Fibroblast of skin of right biceps (primary cell): ENCODE results near the gene NEK7.
"Not testable (repeated sequence)": the region's sequence is repeated elsewhere in the genome, so short reads cannot be mapped to it uniquely, and the experiment has no call there.

Source experiments
- DNase-seq: peaks from one replicate; pipeline ENCODE4 v3.0.0-alpha.2; 2013

Gene NEK7

DNA sequence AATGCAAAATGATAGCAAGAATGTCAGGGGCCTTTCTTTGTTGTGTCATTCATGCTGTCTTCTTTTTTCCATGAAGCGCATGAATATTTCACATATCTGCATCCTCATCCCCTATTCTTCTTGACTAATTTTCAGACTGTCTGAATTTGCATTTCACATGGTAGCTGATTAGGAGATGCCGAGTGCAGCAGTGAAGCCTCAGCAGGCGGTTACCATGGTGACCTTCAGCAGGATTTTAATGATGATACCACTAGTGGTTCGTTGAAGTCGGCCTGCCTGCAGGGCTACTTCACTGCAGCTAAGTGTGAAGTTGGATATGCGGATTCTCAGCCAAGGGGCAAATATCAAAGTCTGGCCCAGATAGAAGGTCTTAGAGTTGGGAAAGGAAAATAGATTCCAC lies 141.8 kb downstream of the NEK7 start:
- DNase-seq, result no peak

DNA sequence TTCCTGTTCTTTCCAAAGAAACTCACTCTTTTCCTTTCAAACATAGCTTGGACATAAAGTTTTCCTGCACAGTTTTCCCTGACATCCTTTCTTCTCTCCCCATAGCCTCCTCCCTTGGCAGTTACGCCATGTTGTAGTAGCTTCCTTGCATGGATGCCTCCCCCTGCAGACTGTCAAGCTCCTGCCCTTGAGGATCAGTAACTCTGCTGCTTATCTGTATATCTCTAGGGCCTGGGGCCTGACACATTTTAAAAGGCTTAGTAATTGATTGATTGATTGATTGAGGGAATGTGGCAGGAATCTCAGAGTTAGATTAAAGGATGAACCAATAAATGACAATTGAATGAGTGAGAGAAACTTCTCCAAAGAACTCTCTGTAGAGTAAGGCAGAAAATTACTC lies 143.7 kb downstream of the NEK7 start:
- no peak for DNase-seq

DNA sequence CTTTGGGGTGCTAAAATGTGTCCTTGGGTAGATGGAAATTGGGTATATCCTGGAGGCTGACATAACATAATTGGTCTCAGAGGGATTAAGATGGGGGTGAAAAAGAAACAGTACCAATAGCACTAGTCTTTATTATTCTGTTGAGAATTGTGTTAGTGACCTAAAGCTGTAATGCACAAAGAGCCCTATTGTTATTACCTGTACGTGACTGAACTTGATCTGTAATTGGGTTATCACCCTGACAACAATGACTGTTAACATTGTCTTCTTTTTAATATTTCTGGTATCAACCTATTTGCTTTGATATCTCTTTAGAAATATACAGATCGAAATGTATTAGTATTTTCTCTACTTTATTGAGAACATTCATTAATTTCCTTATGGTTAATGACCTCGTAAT lies 147.6 kb downstream of the NEK7 start:
- DNase-seq, result no peak

DNA sequence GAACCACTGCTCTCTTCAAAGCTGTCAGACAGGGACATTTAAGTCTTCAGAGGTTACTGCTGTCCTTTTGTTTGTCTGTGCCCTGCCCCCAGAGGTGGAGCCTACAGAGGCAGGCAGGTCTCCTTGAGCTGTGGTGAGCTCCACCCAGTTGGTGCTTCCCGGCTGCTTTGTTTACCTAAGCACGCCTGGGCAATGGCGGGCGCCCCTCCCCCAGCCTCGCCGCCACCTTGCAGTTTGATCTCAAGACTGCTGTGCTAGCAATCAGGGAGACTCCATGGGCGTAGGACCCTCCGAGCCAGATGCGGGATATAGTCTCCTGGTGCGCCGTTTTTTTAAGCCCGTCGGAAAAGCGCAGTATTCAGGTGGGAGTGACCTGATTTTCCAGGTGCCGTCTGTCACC lies 158.0 kb downstream of the NEK7 start:
- not testable (repeated sequence) for DNase-seq

DNA sequence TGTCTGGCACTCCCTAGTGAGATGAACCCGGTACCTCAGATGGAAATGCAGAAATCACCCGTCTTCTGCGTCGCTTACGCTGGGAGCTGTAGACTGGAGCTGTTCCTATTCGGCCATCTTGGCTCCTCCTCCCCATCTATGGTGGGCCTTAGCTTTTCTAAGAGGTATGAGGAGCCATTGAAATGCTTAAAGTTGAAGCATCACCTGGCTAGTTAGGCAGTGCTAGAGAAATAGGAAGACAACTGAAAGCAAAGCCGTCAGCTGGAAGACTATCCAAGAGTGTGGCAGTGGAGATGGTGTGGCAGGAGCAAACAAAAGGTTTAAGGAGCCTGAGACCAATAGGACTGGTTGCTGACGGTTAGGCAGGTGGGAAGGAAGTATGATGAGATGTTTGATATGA lies 158.5 kb downstream of the NEK7 start:
- DNase-seq, result not testable (repeated sequence)

DNA sequence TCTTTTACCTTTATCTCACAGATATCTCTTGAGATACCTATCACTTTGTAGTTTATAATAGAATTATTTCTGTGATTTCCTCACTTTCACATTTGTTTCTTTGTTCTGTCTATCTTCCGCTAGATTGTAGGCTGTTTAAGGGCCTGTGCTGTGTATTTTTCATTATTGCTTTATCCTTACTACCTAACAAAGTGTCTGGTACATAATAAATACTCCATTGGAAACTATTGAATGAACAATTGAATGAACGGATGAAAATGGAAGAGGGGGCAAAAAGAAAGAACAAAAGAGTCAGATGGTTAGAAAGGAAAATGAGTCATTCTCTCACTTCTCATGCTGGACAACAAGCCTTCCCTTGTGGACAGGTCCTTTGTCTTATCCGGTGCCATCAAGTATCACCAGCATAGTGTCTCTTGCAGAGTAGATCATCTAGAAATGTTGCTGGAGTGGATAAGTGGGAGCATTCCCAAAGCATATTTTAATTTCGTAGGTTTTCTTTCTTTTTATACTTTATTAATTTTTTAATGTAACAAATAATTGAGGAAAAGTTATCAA lies 159.8 kb downstream of the NEK7 start:
- DNase-seq, result no peak

DNA sequence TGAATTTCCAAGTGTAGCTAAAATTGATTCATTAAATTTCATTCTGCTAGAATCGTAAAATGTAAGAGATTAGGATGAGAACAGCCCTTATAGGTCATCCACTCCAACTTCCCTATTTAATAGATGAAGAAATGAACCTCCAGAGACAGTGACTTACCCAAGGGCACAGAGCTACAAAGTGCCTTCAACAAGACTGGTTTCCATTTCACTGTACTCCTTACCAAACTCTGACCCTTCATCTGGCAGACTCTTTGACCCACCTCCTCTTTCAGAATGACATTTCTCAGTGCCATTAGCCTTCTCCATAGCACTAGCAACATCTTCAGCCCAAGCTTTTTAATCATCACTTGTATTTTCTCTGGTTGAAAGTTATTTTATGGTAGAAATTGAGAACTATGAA lies 161.3 kb downstream of the NEK7 start:
- DNase-seq, result no peak

DNA sequence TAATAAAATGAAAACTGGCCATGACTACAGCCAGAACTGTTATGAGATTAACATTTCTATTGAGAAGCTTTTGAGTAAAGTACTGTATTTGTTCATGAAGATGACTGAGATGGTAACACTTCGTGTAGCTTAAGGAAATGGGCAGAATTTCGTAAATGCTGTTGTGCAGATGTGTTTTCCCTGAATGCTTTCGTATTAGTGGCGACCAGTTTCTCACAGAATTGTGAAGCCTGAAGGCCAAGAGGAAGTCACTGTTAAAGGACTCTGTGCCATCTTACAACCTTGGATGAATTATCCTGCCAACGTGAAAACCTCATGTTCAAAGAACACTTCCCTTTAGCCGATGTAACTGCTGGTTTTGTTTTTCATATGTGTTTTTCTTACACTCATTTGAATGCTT lies 164.0 kb downstream of the NEK7 start:
- no peak for DNase-seq

DNA sequence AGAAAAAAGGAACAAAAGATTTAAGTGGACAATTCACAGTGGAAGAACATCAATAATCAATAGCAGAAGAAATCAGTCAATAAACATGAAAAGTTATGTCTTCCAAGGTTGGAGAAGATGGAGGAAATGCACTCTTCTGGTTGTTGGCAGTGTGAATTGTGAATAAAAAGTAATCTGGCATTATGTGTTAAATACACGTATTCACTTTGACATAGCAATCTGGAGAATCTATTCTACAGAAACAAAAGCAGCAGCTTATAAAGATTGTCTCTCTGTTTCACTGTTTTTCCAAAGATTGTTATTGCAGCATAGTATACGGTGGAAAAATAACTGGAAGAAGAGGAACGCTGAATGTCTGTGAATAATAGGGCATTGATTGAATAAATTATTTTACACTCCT lies 169.4 kb downstream of the NEK7 start:
- DNase-seq, result no peak

DNA sequence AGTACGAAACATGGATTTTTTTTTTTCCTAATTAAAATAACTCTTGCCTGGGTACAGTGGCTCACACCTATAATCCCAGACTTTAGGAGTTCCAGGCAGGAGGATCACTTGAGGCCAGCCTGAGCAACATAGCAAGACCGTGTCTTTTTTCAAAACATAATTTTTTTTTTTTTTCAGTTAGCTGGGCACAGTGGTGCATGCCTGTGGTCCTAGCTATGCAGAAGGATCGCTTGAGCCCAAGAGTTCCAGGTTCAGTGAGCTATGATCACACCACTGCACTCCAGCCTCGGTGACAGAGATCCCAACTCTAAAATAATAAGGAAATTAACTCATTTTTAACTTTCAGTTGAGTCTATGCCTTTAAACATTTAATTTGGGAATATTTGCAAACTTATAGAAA lies 170.1 kb downstream of the NEK7 start:
- peak; percentile 14 for DNase-seq

DNA sequence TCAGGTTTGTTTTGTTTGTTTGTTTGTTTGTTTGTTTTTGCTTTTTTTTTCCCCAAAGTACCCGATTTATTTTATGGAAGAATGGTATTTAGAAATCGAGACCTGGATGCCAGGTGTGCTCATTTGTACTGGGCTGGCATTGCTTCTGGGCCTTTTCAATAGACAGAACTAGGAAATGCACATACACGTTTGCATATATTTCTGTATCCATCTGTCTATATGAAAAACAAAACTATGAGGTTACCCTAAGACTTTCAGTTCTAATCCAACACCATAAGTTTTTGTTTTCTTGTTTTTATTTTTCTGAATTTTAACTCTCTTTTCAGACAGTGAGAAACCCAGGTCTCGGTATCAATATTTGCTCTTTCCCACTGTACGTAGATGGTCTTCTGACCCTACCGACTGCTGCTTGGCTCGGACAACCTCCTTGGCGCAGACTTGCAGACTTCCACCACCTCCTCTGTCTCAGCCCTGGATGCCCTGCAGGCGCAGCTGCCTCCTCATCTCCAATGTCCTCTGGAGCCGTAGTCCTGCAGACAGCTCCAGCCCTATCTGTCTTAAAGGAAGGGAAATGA lies 171.7 kb downstream of the NEK7 start:
- DNase-seq, result no peak

DNA sequence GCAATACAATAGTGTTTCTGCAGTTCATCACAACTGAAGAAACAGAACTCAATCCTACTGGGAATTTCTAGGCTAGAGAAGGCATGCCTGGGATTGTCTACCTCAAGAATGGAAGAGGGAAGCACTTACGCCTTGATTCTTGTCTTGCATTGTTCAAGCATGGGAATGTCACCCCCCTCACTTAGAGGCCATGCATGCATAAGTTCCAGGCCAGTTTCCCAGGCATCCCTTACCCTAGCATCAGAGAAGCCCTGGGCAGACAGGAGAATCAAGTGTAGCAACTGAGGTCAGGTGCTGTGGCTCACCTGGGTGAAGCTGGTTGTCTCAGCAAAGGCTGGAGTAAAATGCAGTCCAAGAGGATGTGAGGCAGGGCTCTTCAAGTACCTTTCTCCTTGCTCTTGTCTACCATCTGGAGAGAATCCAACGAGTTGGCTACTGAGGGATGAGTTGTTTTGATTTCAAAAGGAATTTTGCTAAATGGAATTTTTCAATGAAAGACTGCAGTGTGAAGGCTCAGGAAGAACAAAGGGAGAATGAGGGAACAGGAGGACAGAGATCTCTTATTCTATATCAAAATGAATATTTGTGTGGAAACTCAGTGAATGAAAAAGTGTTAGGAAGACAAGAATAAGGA lies 174.3 kb downstream of the NEK7 start:
- DNase-seq, result peak; percentile 49

DNA sequence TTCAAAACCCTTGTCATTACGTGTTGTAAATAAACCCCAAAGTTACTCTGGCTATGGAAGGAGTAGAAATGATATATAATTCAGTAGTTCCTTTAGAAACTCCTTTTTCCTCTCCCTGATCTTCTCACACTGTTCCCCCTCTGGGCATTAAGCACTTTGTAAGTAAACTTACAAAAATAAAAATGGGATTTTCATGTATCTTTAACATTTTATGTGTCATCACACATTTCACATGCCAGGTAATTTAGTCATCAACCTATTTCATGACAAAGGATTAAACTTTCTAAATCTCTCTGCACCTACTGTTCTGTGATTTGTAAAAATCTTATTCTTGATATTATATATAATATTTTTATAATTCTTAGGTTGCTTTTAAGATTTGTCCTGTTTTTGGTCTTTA lies 176.9 kb downstream of the NEK7 start:
- DNase-seq, result peak; percentile 61

DNA sequence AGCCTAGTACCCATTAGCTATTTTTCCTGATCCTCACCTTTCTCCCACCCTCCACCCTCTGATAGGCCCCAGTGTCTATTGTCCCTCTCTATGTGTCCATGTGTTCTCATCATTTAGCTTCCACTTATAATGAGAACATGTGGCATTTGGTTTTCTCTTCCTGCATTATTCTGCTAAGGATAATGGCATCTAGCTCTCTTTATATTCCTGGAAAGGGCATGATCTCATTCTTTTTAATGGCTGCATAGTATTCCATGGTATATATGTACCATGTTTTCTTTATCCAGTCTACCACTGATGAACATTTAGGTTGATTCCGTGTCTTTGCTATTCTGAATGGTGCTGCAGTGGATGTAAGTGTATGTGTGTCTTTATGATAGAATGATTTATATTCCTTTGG lies 178.9 kb downstream of the NEK7 start:
- no peak for DNase-seq

DNA sequence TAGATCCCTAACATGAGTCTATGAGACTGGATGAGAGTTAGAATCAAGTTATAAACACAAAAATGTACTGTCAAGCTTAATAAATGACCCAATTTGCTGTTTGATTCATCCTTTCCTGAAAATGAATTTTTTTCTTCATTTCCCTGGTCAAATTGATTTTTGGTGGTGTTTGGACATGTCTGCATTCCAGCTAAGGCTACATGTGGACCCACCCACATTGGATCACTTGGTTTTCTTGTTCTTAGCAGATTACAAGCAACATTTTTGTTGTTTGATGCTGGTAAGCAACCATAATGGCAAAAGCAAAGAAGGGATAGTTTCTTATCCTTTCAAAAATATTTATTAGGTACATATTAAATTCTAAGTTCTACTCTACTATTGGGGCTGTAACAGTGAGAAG lies 181.1 kb downstream of the NEK7 start:
- no peak for DNase-seq

DNA sequence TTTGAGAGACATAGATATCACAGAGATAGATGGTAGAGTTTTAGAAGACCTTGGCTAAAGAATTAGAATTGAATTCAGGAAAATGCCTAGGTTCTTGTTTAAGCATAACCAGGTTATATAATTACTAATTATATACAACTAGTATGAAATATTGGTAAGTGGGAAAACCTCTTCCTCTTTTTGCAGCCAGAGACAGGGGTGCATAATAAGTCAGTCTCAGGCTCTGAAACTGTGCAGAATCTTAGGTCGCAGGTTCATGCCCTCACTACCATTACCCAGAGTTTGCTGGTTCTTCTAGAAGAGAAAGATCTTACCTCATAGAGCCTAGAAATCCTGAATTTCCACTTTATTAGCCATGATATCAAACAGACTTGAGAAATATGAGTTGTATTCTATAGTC lies 183.3 kb downstream of the NEK7 start:
- DNase-seq, result no peak

DNA sequence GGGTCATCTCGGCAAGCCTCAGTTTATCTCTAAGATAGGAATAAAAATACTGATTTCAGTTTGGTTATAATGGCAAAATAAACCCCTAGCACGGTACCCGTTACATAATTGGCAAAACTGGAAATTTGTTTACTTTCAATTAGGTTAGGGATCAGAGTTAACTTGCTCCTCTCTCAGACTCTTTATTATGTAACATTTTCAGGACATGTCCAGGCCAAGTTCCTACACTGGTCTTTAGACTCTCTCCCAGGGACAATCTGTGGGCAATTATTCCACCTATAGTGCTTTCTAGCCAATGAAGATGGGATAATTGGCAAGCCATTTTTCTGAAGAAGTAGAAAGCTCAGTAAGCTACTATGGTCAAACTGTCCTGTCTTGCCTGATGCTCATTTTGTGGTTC lies 189.4 kb downstream of the NEK7 start:
- DNase-seq, result no peak

DNA sequence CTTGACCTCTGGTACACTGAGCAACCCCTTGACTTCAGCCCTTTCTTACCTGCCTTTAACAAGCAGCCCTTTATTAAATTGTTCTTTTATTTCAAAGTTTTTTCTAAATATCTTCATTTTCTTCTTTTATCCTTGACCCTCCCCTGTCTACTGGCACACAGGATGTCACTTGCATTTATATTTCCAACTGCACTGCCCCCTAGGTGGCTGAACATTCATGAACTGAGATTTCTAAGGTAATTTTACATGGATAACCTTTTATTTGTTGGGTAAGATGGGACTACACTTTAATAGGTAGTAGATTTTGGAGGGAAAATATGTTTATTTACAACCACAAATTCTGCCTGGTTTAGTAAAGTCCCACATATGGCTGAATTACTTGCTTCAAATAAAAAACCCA lies 193.7 kb downstream of the NEK7 start:
- no peak for DNase-seq

DNA sequence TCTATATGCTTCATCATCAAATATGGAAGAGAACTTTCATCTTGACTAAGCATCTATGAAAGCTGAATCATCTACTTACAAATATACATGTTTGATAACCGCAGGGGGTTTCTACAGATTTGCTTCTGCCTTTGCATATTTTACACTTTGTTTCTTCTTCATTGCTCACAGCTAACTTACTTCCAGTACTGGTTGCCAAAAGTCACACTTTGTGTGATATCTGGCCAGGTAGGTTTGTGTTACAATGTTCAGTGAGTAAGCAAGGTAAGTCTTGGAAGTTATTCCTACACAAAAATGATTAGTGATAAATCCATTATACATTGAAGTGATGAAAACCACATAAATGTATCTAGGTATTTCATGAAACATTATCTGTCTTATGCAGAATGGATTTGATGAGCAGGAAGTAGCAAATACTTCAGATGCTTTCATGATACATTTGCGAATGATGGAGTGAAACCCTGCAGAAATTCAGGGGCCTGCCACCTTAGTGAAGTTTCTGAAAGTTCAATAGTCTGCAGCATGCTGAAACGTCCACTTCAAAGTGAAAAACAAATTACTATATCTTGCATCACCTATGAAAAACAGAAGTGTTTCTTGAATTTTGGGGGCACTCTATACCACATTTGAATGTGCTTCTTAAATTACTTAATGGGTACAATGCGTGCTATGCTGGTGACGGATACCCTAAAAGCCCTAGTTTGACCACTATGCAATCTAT lies 196.3 kb downstream of the NEK7 start:
- peak; percentile 5 for DNase-seq

DNA sequence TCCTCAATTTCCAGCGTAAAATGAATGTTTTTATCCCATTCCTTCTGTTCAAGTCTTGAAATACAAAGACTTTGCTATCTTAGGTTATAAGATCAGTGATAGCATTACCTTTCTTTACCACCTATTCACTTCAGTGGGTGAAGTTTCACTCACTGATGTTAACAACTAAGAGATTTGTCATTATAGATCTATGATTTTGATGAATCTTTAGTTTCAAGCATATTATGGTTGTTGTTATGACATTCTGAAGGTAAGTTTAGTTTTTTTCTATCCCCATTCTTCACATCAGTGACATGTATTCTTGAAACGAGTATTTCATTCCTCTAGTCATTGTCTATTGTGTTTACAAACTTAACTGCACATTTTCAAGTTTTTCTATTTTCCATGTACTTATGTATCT lies 201.1 kb downstream of the NEK7 start:
- no peak for DNase-seq

DNA sequence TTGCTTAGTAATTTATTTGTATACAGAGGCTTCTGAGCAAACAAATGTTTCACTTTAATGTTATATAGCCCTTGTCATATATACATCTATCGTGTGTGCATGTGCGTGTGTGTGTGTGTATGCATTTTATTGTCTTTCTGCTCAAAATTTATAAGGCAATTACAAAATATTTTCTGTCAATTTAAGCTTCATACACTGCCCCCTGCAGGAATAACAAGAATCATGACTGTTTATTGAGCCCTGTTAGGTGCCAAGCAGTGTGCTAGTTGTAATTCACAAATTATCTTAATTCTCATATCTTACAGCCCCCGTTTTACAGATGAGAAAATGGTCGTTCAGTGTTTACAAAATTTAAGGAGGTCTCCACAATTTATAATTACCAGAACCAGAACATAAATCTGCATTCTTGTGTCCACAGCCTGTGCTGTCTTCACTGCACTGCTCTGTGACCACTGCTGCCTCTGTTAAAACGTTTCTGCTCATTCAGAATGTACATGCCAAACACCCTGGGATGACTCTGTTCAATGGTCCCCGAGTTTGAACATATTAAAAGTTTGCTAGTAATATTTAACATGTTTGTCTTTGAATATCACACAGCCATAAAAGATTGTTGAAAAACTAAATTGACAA lies 202.3 kb downstream of the NEK7 start:
- DNase-seq, result peak; percentile 10

DNA sequence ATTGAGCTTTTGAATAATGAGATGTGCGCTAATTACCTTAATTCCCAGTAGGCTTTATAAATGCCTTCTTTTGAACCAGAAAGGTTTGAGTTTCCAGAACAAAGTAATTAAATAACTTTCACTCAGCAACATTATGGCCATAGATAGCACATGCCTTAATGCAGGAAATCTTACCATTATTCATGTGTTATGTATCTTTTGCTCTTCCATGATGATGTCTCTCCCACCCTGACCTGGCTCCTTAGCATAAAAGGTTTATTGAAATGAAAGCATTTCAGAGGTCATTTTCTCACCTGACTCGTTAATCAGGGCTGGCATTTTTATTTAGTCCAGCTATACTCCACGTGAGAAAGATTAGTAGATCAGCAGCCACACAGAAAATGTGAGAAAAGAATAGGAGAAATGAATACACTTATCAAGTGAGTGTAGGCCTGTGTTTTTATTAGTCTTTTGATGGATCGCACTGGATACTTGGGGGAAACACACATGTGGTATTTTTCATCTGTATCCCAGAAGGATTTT lies 203.5 kb downstream of the NEK7 start:
- no peak for DNase-seq

DNA sequence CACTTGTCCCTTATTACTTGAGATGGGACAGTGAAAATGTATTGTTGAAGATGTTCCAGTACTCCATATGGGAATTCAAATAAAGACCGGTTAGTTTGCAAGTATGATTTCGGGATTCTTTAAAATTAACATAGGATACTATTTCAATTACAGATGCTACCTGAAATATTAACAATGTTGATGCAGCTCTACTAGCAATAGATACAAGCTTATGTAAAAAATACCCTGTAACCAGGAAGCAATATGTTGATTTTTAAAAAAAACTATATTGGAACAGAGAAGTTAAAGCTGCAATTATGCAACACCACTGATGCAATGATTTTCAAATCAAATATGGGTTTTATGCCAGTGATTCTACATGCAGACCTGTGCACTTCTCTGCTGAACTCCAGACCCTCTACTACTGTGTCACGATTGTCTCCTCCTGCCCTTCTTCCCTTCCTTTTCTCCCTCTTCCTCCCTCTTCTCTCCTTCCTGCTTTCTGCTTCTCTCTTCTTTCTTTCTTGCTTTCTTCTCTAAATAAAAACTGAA lies 204.5 kb downstream of the NEK7 start:
- DNase-seq, result no peak
